Measurements from ENCODE around the gene HOXC10. TPM values are rescaled to one million over a fixed set of nuclear protein-coding genes. Genes with fewer than 3 reads are reported as not detected.

The HOXC10 gene
- total RNA-seq, 1 donor from 2014 or later = 0.64 TPM

DNA sequence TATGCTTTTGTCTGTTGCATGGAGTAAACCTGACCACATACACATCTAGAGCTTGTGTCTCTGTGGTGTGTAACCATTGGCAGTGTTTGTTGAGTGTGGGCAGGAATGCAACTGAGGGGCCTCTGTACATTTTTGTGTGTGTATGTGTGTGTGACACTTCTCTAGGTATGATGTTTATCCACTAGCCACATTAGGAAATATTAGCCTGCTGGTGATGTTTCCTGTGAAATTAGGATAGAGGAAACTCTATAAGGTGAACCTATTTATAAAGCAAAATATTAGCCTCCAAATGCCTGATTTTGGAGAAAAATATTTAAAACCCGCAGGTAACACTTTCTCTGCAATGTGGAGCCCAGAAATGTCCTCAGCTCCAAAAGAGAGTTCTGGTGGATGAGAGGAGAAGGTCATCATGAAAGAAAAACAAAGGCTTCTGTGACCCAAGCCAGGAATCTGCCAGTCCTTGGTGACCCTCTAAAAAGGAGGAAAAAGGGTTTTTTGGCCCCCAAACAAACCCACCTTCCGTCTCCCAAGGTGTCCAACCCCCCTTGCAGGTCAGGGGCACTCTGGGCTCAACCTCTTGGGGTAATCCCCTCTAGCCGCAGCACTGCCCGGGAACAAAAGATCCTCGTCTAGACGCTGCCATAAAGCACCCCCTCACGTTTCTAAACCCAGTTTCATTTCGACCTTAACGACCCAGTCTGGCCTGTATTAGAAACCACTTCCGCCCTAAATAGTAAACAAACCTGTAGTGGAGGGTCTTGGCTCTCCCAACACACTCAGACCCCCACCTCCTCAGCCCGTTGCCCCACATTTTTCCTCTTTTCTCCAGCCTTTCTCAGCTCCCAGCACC lies 7.1 kb upstream of the HOXC10 start:
- no peak for ATAC-seq

DNA sequence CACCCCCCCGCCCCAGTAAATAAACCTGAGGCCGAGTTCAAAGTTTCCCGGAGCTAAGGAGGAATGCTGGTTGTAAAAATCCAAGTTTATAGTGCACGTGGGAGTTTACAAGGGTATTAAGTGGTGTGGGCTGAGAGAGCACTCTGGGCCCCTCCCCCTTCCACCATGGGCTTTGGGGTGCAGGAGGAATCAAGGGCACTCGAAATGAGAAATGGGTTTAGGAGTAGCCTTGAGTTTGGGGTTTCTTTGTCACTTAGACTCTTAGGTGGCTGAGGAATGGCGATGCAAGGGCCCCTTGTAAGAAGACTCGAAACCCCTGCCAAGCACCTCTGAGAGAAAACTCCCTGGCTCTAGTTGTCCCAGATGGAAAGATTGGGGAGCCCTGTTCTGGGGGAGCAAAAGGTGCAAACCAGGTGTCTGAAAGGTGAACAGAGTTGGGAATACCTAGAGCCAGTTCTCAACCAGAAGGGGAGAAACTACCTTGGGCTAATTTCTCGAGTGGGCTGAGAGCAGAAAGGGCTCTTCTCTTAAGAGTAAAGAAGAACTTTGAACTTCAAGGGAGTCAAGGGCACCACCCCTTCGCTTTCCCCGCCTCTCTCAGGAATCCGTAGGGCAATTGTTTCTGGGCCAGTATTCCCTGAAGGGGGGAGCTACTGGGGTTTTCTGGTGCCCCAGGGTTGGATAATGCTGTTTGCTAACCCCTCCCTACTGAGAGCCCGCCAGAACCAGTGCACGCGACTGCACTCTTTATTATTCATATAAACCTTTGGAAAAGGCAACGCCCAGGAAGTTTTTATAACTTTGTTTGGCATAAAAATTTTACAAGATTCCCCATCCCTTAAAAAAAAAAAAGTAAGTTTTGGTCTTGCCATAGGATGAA lies 6.2 kb upstream of the HOXC10 start:
- no peak for ATAC-seq

DNA sequence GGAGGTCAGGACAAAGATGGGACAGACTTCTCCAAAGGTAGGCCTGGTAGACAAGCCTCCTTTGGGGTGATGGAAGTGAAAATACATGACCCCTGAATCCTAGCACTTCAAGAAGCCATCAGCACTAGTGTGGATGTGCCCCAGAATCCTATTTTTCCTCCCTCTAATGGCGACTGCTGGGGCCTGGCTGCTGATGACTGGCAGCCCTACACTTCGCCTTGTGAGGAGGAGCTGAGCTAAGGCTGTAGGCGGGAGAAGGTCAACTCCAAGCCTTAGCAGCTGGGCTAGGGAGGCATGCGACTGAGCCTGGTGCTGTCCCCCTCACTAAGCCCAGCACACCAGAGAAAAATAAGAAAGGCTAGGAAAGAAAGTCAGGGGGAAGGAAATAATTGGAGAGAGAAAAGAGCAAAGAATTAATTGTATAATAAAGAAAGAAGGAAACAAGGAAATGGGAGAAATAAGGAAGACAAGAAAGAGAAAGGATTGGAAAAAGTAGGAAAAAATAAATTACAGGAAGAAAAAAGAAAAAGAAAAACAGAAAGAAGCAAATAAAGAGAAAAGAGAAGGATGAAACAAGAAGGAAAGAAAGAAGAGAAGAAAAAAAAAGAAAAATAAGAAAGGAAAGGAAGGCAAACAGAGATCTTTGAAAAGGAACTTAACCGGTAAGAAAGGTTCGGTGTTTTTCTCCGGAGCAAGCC lies 4.7 kb upstream of the HOXC10 start:
- ATAC-seq = no peak

DNA sequence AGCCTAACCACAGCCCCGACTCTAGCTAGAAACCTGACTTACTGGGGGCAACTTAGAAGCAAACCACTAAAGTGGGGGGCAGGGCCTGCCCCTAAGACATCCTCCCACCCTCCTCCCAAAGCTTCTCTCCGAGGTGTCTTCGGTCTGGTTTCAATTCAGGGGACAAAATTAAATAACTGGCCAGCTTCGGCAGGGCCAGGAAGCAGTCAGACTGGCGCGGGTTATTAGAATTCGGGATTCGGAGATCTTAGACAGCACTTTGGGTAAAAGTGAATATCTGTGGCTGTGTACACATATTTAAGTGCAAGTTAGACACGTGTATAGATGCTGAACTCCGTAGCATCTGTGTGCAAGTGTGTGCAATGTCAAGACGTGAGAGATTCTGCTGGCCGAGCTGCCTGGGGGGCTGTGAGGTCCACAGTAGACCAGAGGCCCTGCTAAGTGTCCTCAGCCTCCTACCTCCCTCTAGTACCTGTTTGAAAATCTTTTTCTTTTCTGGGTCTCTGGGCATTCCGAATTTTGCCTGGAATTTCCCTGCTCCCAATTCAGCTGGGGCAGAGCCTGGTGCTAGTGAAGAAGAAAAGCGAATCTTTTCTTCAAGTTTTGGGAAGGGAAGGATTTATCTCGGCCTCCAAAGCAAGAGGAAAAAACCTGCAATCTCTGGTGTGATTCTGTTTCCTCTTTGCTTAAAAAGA lies 4.0 kb upstream of the HOXC10 start:
- no peak for ATAC-seq

DNA sequence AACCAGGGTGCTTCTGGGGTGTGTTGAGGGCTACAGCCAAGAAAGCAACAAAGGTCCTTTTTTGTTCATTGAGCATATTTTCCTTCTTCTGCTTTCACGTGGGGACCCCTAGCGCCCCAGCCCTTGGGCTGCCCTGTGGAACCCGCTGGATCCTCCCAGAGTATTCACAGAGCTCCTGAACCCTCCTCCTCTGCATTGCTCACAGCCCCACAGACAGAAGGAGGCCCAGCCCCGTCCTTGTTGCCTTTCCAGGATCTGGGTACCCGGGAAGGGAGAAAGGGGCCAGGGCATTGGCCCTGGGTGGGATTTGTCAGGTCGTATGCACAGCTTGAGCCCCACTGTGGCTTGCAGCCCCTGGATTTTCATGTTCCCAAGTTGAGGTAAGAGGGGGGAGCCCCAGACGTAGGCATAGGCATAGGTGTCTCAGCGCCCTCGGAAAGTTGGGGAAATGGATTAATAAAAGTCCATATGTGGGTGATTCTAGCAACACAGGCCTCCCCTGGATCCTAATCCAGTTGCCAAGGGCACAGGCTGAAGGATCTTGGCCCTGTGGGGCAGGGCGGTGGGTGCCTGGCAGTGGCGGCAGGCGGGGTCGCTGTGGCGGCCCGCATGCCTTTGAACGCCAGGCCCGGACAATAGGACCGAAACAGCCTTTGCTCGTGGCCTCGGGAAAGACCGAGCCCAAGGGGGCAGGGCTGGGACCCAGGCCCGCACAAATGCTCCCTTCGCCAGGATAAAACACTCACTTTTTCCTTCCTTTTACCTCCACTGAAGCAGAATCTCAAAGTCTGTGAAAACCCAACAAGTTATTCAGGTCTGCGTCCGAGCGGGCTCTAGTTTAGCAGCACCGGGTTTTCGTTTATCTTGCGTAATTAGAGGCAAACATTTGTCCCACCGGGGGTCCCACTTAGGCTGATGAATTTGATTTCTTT lies 3.0 kb upstream of the HOXC10 start:
- no peak for ATAC-seq

DNA sequence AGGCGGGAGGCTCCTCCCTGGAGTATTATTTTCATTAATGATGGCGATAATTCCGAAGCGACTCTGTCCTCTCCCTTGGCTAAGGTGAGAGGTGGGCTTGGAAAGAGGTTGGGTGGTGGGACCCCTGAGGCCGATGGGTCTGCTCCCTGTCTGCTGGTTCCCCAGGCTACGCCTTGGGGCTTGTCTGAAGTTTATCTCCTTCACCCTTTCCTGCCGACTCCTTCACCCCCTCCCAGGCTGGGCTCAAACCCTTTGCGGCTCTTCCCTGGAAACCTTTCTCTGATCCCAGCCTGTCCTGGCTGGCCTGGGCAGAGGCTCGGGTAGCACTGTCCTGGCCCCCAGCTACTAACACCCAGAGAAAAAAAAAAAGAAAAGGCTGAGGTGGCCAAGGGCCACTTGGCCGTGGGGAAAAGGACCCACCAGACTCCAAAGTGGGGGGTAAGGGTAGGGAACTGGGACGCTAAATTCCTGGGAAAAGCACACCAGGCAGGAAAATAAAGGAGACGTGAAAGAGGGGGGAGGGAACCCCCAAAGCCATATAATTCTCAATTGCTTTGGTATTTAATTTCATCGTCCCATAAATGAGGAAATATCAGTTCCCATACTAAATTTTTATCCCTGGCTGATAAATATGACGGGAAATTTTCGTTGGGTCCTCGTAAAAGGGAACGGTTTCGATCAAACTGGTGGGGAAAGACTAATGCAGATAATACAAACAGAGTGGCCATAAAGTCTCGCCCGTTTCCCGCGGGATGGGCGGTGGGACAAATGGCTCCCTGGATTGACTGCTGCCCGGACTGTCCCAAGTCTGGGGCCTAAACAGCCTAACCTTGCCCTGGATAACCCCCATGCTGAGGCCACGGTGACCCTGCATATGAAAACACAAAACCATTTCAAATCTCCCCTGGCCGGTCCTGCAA lies 2.0 kb upstream of the HOXC10 start:
- ATAC-seq = no peak

DNA sequence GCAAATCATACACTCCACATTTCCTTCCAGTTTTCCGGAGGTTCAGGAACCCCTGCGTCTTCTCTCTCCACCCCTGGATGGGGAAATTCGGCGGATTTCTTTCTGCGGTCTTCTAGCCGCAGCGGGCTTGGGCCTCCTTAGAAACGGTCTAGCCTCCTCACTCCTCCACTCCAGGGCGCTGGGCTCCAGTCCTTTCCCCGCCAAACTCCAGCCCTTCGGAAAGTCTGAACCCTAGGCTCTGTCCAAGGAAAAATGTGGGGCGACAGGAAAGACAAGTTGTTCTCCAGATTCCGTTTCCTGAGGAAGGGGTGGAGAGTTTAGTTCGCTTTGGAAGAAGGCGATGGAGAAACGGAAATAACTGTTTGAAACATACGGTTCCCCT lies 1.4 kb upstream of the HOXC10 start:
- ATAC-seq = no peak

DNA sequence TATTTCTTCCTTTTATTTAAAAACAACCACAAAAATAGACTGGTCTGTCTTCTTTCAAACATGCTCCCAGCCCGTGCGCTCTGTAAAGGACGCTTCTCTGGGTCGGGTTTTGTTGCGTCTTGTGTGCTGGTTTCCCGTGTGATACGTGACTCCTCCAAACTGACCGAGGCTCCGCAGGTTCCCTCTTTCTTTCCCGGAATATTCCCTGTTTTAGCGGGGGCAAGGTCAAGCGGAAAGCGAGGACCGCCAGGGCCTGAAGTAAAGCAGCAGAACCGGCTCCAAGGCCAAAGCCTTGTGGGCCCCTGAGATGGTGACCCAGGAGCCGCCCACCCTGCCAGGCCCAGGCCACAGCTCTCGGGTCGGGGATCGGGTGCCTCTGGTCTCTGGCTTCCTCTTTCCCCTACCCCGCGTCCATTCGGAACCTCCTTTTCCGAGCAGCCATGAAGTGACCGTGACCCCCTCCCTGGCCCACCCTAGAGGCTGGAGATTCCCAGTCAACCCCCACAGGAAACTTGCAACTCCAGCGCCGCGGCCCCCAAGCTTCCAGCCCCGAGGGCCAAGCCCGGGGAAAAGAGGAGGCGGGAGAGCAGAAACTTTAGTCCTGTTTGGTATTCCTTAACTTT lies 885 bp upstream of the HOXC10 start:
- no peak for ATAC-seq

DNA sequence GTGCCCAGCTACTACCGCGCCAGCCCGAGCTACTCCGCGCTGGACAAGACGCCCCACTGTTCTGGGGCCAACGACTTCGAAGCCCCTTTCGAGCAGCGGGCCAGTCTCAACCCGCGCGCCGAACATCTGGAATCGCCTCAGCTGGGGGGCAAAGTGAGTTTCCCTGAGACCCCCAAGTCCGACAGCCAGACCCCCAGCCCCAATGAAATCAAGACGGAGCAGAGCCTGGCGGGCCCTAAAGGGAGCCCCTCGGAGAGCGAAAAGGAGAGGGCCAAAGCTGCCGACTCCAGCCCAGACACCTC lies 697 bp downstream of the HOXC10 start:
- no peak for ATAC-seq

DNA sequence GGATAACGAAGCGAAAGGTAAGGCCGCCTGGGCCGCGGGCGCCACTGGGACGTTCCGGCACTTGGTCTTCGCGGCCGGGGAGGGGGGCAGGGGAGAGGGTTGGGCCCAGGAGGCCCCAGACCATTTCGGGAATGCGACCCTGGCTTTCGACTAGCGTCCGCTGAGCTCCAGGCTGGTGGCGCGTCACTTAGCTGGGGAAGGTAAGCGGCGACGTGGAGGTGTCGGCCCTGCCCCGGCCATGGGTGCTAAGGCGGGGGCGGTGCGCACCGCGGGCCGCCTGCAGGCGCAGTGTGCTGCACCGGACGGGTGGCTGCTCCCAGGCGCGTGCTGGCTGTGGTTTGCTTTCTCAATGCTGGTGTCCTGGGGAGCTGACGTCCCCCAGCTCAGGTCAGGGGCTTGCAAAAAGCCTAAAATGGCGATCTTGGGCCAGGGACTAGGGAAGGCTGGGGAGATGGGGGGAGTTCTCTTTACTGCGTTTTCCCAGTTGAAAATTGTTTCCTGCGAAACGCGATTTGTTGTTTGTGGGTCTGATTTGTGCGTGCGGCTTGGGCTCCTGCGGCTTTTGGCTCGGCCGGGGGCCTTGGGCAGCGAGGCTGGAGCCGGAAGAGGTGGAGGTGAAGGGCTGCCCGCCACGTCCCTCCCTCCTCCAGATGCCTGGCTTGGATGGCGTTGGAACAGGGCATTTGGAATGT lies 1.2 kb downstream of the HOXC10 start:
- ATAC-seq = peak; percentile 60

DNA sequence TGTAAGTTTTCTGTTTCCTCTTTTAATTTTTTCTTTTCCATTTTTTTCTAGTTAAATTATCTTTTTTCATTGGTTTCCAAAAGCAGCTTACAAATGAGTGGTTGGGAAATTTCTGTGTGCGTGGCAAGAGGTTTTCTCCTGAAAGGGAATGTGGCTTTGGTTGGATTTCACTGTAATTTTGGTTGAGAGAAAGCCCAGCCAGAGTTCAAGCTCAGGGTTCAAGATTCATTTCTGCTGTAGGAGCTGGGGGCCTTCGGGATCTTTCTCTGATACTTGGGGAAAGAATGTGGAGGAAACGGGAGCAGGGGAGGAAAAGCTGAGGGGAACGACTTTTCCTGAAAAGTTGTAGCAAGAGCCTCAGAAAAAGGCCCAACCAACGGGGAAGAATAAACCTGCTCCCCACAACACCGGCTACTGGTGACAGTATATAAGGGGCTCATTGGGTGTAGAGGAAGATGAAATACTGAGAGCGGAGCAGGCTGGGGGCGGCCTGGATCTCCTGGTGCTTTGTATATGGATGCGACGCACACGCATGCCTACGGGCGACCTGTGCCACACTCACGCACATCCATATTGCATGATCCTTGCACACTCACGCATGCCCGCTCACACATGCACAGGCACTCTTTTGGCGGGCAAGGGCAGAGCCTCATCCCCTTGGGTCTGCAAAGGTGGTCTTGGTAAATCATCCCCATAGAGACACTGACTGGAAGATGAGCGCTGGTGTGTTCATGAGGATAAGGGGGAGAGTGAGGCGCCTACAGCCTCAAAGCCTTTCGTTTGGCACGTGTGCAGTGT lies 1.9 kb downstream of the HOXC10 start:
- no peak for ATAC-seq

DNA sequence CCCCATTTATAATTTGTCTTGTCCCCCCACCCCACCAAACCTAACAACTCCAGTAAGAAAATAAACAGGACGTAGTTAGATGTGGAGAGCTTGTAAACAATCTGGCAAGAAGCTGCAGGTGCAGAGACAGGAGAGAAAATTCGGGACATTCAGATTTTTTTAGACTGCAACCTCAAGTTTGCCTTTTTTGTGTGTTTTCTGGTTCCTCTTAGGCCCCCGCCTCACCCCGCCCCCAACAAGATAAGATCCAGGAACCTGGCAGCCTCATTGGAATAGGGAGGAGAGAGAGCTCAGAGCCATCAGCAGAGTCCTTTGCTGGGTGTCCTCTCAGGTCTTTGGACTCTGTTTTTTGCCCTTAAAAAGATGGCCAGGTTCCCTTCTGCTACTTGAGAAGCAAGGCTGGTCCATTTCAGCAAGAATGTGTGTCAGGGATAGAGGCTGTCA lies 2.9 kb downstream of the HOXC10 start:
- no peak for ATAC-seq

DNA sequence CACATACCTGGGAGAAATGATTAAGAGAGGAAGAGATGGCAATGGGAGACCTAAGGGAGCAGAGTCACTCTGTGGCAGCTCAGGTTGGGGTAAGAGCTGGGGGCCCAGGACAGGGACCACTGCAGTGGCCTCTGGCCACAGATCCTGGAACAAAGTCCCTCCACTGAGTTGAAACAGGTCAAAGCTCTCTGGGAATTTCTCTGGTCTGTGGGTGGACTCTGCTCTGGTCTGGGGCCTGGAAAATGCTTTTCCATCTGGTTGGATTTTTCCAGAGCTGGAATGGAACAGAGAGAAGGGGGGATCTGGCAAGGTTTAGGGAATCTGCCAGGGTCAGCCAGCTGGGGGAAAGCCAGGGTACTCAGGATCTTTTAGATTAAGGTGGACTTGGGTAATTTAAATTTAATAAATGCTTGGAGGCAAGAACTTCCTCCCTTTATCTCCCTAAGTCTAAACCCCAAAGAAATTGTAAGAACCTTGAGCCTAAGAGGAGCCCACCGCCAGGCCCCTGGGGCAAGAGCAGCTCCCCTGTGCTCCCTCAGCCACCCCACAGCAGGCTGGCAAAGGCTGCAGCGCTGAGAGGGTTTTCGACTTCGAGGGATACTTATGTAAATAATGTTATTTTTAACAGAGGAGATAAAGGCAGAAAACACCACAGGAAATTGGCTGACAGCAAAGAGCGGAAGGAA lies 3.7 kb downstream of the HOXC10 start:
- no peak for ATAC-seq

DNA sequence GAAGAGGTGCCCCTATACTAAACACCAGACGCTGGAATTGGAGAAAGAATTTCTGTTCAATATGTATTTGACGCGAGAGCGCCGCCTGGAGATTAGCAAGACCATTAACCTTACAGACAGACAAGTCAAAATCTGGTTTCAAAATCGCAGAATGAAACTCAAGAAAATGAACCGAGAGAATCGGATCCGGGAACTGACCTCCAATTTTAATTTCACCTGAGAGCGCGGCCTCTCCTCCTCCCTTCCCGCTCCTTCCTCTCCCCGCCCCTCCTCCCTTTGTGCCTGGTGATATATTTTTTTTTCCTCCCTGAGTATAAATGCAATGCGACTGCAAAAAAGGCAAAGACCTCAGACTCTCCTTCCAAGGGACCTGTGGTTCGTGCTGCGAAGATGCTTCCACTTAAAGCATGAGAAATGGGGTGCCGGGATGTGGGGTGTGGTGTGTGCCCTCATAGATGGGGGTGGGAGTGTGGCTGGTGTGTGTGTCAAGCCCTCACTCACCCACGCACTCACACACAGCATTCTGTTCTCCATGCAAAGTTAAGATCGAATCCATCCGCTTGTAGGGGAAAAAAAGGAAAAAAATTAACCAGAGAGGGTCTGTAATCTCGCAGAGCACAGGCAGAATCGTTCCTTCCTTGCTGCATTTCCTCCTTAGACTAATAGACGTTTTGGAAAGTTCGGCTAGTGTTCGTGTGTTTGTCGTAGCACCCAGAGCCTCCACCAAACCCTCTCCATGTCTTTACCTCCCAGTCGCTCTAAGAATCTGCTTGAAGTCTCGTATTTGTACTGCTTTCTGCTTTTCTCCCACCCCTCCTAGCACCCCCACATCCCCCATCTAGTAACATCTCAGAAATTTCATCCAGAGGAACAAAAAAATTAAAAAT lies 4.5 kb downstream of the HOXC10 start:
- no peak for ATAC-seq

DNA sequence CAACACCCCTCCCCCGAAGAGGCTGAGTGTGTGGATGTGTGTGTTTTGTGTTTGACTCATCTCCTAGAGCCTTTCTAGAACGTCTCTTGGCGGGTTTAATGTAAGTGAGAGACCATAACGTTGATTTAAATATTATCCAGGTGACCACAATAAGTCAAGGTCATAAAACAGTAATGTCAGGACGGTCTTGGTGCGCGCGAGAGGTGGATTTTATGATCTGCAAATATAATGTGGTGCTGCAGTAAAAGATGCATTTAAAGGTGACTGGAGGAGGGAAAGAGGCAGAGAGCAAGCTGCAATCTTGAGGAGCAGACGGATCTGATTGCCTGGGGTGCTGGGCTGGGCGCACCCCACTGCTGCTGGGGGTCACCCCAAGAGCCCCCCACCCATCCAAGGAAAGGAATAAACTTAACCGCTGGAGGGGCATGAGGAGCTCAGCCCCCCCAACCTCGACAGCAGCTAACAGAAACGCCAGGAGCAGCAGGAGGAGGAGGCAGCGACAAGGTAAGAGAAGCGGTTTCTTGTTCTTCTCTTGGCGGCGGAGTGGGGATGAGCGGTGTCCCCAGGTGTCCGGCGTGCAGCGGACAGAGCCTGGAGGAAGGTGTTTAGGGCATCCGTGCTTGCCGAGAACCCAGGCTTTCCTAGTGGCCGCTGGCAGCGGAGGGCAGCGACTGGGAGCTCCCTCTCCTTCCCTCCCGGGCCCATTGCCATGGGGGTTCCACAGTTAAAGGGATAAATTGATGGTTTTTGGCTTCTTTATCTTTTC lies 5.5 kb downstream of the HOXC10 start:
- ATAC-seq = no peak

DNA sequence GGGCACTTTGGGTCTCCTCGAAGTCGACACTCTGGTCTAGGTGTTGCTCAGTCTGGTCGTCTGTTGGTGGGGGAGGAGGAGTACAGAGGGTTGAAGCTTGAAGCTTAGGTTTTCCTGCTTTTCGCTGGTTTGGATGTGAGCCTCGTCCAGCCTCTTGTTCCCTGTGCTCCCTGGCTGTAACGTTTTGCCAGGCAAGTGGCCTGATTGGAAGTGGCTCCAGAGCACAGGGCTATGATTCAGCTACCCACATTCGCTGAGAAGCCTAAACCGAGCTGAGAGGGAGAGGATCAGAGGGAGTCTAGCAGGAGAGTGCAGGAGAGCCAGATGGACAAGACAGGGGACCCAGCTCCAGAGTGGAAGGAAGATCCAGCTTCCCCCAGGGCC lies 6.1 kb downstream of the HOXC10 start:
- no peak for ATAC-seq

Data from esophagus mucosa (tissue), 1 donor.